Measurements from ENCODE around the gene FARSA.

- TF ChIP-seq CTCF (IDR thresholded peaks at IDR 0.05; ENCODE audit: insufficient read depth, low read depth, low read length) (no peak), EZH2 (IDR thresholded peaks at IDR 0.05; ENCODE audit: insufficient read depth, low read length) (no peak)
Observed at GRCh38 chr19:12881172-12881808, 52.2 kb downstream of the FARSA start, which contains the start of gene DNASE2.

All from astrocyte (in vitro differentiated cells and primary cell).